Heart left ventricle (tissue), 16 donors: Measurements from ENCODE around the gene OSCP1. TPM values are rescaled to one million over a fixed set of nuclear protein-coding genes. Genes with fewer than 3 reads are reported as not detected.

ENCODE experiments used
- ATAC-seq, 4 donors: fragments of 200-7000 bp; cut with Tn5 transposase; one replicate each; pipeline ENCODE4 v1.9.1; 2020 to 2022; ENCODE audit warnings: moderate library complexity in 4 of 4, mild to moderate bottlenecking in 3 of 4, moderate number of reproducible peaks in 1 of 4
- DNase-seq, 5 donors: peaks; one replicate each; pipeline ENCODE4 v3.0.0-alpha.2; 2020
- H3K27ac ChIP-seq, 12 donors: fragments of 200-600 bp; sonication (generic) in 4 of 12; one replicate each; pipeline versions ENCODE4 v1.5.0 to v1.8.0; 2016 to 2022; ENCODE audit warnings: mild to moderate bottlenecking in 2 of 12
- H3K27me3 ChIP-seq, 9 donors: fragments of 200-600 bp; sonication (generic) in 2 of 9; one replicate each; pipeline versions ENCODE4 v1.5.1 to v1.8.0; 2016 to 2022; ENCODE audit warnings: mild to moderate bottlenecking in 3 of 9
- H3K36me3 ChIP-seq, 9 donors: fragments of 200-600 bp; sonication (generic) in 2 of 9; one replicate each; pipeline versions ENCODE4 v1.5.0 to v1.8.0; 2018 to 2022; ENCODE audit warnings: mild to moderate bottlenecking in 2 of 9
- H3K4me1 ChIP-seq, 12 donors: fragments of 200-600 bp; sonication (generic) in 4 of 12; one replicate each; pipeline versions ENCODE4 v1.5.0 to v1.8.0; 2016 to 2022; ENCODE audit warnings: mild to moderate bottlenecking in 3 of 12
- H3K4me3 ChIP-seq, 12 donors: fragments of 200-600 bp; sonication (generic) in 4 of 12; one replicate each; pipeline versions ENCODE4 v1.5.0 to v1.8.0; 2017 to 2022; ENCODE audit warnings: mild to moderate bottlenecking in 9 of 12, moderate library complexity in 4 of 12
- H3K9me3 ChIP-seq, 12 donors: fragments of 200-600 bp; sonication (generic) in 4 of 12; one replicate each; pipeline versions ENCODE4 v1.5.0 to v1.8.0; 2016 to 2022; ENCODE audit warnings: mild to moderate bottlenecking in 1 of 12
- CTCF ChIP-seq, 12 donors: fragments of 200-600 bp; sonication (generic) in 4 of 12; IDR thresholded peaks; one replicate each; pipeline versions ENCODE4 v1.5.0 to v1.8.0; 2018 to 2022; ENCODE audit warnings: antibody characterized with exemption in 12 of 12, mild to moderate bottlenecking in 5 of 12
- POLR2A ChIP-seq, 2 donors: fragments of 450-650 bp; IDR thresholded peaks; one replicate each; pipeline ENCODE4 v1.6.1; 2017; ENCODE audit warnings: antibody characterized with exemption in 2 of 2, mild to moderate bottlenecking in 2 of 2, moderate library complexity in 2 of 2
- WGBS, 4 donors: extraction: QIAGEN DNeasy Blood & Tissue Kit in 2 of 4; methylation state at CpG; one replicate each; pipeline versions ENCODE4 v1.1.5 to v1.1.7; 2013 to 2018; 5-methylcytosine and 5-hydroxymethylcytosine counted together
- intact Hi-C, 10 donors: fragments of 100-400 bp; cut with DNase I; formaldehyde crosslinking; loops; one replicate each; pipeline versions ENCODE4 v1.11.1 to v1.14.2; 2022
- polyA plus RNA-seq, 2 donors: library from polyadenylated mRNA; stranded (reverse); fragments of 200-250 nt; gene quantifications; one replicate each; pipeline ENCODE4 v1.2.3, GENCODE V29; 2013
- total RNA-seq, 9 donors: library from RNA; depleted of rRNA in 2 of 9; stranded (reverse); fragments of >200 nt in 2 of 9; fragmentation: NEBNext Ultra II Directional in 3 of 9; extraction: Animal tissue kit (Norgen Biotek cat#: 25700) in 3 of 9; gene quantifications; one replicate each; pipeline versions ENCODE4 v1.1.0 to v1.2.4, GENCODE V29; 2016 to 2023
- donor health status: ischemic (EF 13 %, LVEDD 7.1; RV severe dilation, severe dysfunction).
- donor health status: healthy with polysubstance abuse.
- donor health status: DM: no; HTN: yes; CAD: no.
- donor health status: DM: no; HTN: no; CAD: no.
- donor health status: ischemic (EF 25% LVEDD 6.9; RV normal size, moderate dysfunction).
- donor health status: ischemic (EF 25% LVEDD 5.7; RV mildly dilated, moderate dysfunction).
- donor health status: healthy.
- donor health status: DM: yes; HTN: yes; CAD: no.
- donor health status: ischemic (EF 35%, LVEDD 5.7; RV mildly dilated, moderate dysfunction).
- donor health status: nonischemic (EF 11% LVEDD 7.7; RV severe dilation, severe dysfunction).
- donor health status: DM: yes; HTN: yes; CAD: no.
- donor health status: PGD.
- donor health status: ischemic (EF 29% LVEDD 5.4; RV normal size, mild dysfunction).
- donor health status: nonischemic (EF 23%, LVEDD 6.1; RV moderate dilation, normal function).

Gene OSCP1
- total and polyA plus RNA-seq, 11 donors: 3.8 to 11.5 (median 6.0) TPM

DNA sequence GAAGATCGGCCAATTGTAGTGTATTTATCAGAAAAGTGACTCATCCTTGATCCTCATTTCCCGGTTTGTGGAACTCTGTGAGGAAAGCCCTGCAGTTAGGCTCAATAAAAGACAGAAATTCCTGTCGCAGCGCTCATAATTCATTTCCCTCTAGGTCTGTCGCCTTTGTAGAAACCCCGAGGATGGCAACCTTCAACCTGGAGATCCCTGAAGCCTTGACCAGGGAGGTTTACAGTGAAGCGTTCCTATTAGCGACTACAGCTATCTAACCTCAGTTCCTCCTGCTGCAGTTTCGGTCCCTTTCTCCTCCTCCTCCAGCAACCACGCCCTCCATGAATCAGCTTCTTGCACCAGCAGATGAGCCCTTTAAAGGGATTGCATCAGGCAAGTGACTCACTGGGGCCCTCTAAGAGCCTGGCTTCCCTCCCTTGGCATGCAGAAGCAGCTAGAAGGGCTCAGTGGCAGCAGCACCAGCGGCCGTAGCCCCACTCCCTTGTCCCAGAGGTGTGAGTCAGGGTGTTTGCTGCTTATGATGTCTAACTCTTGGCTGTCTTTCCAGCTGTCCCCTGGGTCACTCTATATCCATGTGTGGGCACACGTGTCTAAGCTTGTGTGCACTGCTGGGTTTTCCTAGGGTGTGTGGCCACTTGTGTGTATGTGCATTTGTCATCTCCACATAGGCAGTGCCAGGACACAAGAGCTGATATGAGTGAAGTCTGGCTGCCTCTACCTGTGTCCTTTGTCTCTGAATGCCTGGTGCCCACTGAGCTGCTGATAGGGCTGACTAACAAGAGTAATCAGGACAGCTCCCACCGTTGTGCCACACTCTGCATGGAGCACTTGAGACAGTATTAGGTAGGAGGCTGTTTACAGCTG, 63.7 kb downstream of the OSCP1 start:
- TF ChIP-seq CTCF (IDR thresholded peaks at IDR 0.05) (no peak), POLR2A (IDR thresholded peaks at IDR 0.05) (peak in 1 of 2 donors; percentile 83)
- H3K36me3 ChIP-seq: peaks cover 0 to 22% (median 12%) of the 10 kb centered on the region in 9 donors
- peak overlapping the region; percentile 84 to 99 (median 96) for H3K27ac ChIP-seq
- peaks cover 9 to 76% (median 57%) of the 10 kb centered on the region in 12 donors for H3K4me1 ChIP-seq
- H3K9me3 ChIP-seq: no peaks in the 10 kb centered on the region
- peak; percentile 79 to 86 (median 85) for ATAC-seq
- DNase-seq: peak; percentile 90 to 98 (median 92)
- no peaks in the 10 kb centered on the region for H3K27me3 ChIP-seq
- H3K4me3 ChIP-seq: peak overlapping the region; percentile 22 to 97 (median 84)
- intact Hi-C loops: loop anchor here in 2 of 10 donors (1.0 to 10.0 kb wide), 2 partner anchors 11 to 162 kb away; partner anchors contain the start of genes LSM10 (in 1 of the 2) and THRAP3 (in 1 of the 2)
- 0 to 3% (median 2%) methylated on average over 11 to 14 of the region's 14 CpGs for WGBS, 4 donors

GRCh38 chr1:36385410-36386264, 64.6 kb downstream of the OSCP1 start, which contains the start of gene STK40:
Gene STK40, minus strand, starts transcription at chr1:36385924. Its CDS starts 24,592 bp downstream, at chr1:36361332.
- DNase-seq: peak; percentile 98 to 99 (median 99)
- H3K4me1 ChIP-seq: peaks cover 10 to 84% (median 59%) of the 10 kb centered on the region in 12 donors

More at GRCh38 chr1:36385410-36386264, 64.6 kb downstream of the OSCP1 start, which contains the start of gene STK40:
- H3K27me3 ChIP-seq: no peaks in the 10 kb centered on the region
- peak within 1 kb of the TSS; percentile 93 to 99 (median 97) for H3K27ac ChIP-seq
- H3K9me3 ChIP-seq: no peaks in the 10 kb centered on the region
- TF ChIP-seq CTCF (IDR thresholded peaks at IDR 0.05) (no peak), POLR2A (IDR thresholded peaks at IDR 0.05) (peak; percentile 76 to 92)
- peak within 1 kb of the TSS; percentile 70 to 98 (median 91) for H3K4me3 ChIP-seq
- peaks cover 0 to 13% (median 4%) of the 10 kb centered on the region in 9 donors for H3K36me3 ChIP-seq
- peak; percentile 89 to 96 (median 94) for ATAC-seq
- WGBS, 4 donors: 0 to 1% (median 0%) methylated on average over 22 to 82 of the region's 82 CpGs
- intact Hi-C loops: loop anchor here in 2 of 10 donors (1.0 to 10.0 kb wide), 2 partner anchors 12 to 161 kb away; partner anchors contain the start of genes LSM10 (in 1 of the 2) and THRAP3 (in 1 of the 2)
